ENCODE measurements around the gene TSHR. TPM values are rescaled to one million over a fixed set of nuclear protein-coding genes. Genes with fewer than 3 reads are reported as not detected.

TSHR gene
- total and polyA plus RNA-seq, 2 of the 4 experiments (the other 2 are of a cell fraction), result not detected

DNA sequence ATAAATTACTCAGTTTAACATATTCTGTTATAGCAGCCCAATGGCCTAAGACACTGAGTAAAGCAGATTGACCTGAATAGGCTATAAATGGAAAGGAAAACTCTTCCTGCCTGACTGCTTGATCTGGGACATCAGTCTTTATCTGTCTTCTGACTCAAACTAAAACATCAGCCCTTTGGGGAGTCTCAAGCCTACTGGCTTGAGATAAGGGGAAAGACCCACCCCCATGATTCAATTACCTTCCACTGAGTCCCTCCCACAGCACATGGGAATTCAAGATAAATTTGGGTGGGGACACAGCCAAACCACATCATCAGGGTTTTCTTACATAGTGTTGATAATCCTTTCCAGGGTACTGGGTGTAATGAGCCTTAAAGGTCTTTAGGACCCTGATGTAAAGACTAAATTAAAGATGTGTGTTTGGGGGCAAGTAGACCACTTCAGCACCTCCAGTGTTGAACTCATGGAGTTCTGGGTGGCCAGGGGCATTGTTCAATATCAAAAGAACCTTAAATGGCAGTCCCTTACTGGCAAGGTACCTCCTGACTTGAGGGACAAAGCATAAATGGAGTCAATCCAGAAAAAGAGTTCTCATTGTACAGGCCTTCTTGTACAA lies 67.8 kb downstream of the TSHR start:
- no peak for DNase-seq
- ATAC-seq (ENCODE audit: low read depth), result no peak

More for the DNA sequence above, 67.8 kb downstream of the TSHR start:
- Histone ChIP-seq H3K79me1 (ENCODE audit: low read depth in 1 of 2, low read length in 2 of 2) (no peaks in the 10 kb centered on the region), H3K56ac (ENCODE audit: extremely low read depth, insufficient read depth, low read length) (no peak overlapping the region), H2BK5ac (ENCODE audit: low read depth, low read length, poor library complexity, severe bottlenecking) (no peak overlapping the region), H3K4me3 (ENCODE audit: insufficient read depth, low read depth, low read length) (no peak overlapping the region), H2BK20ac (ENCODE audit: low read depth, low read length) (no peak overlapping the region), H3K4ac (ENCODE audit: low read depth, low read length) (no peak overlapping the region), H2BK120ac (ENCODE audit: low read depth, low read length) (no peak overlapping the region), H4K20me1 (ENCODE audit: insufficient read depth, low read length) (no peaks in the 10 kb centered on the region), H4K8ac (ENCODE audit: low read depth in 2 of 2, low read length in 2 of 2) (no peak overlapping the region), H4K91ac (ENCODE audit: insufficient read depth, low read depth, low read length) (no peak overlapping the region), H3K9me3 (ENCODE audit: control insufficient read depth, insufficient read depth, low read length) (no peaks in the 10 kb centered on the region), H3K23ac (ENCODE audit: low read depth, low read length) (no peak overlapping the region), H2AK5ac (ENCODE audit: low read depth, low read length) (no peak overlapping the region), H3K36me3 (ENCODE audit: control insufficient read depth, insufficient read depth, low read length) (no peaks in the 10 kb centered on the region), H3K9ac (ENCODE audit: low read depth, low read length) (no peak overlapping the region), H3K4me2 (ENCODE audit: low read depth, low read length) (no peak overlapping the region), H3K4me1 (ENCODE audit: control insufficient read depth, insufficient read depth, low read length) (no peaks in the 10 kb centered on the region), H3K14ac (replicated peaks; ENCODE audit: low read depth, low read length) (no peak overlapping the region), H2AFZ (replicated peaks; ENCODE audit: low read length, poor library complexity) (no peak overlapping the region), H4K5ac (ENCODE audit: low read depth, low read length) (no peak overlapping the region), H3K9me1 (ENCODE audit: insufficient read depth, low read length) (no peaks in the 10 kb centered on the region), H2AK9ac (replicated peaks; ENCODE audit: low read depth, low read length, poor library complexity) (no peak overlapping the region), H3K27me3 (ENCODE audit: control insufficient read depth, insufficient read depth, low read length) (no peaks in the 10 kb centered on the region), H2BK15ac (ENCODE audit: low read depth, low read length) (no peak overlapping the region), H3K18ac (ENCODE audit: low read depth, low read length) (no peak overlapping the region), H3K27ac (ENCODE audit: insufficient read depth, low read length) (no peak overlapping the region)
- CTCF ChIA-PET, result no interaction called here
- POLR2A ChIA-PET (ENCODE audit: unreplicated experiment), result no interaction called here
- dilution Hi-C loops (cut with HindIII; ENCODE audit: low sequenced_read_pairs, unreplicated experiment), result no loop called here
- TF ChIP-seq RFX5 (IDR thresholded peaks at IDR 0.05; ENCODE audit: low read depth, low read length), result no peak
- TF ChIP-seq, protein P1, sequence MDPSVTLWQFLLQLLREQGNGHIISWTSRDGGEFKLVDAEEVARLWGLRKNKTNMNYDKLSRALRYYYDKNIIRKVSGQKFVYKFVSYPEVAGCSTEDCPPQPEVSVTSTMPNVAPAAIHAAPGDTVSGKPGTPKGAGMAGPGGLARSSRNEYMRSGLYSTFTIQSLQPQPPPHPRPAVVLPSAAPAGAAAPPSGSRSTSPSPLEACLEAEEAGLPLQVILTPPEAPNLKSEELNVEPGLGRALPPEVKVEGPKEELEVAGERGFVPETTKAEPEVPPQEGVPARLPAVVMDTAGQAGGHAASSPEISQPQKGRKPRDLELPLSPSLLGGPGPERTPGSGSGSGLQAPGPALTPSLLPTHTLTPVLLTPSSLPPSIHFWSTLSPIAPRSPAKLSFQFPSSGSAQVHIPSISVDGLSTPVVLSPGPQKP (IDR thresholded peaks at IDR 0.05; ENCODE audit: borderline replicate concordance, low read depth, low read length), result no peak
- TF ChIP-seq MXI1 (IDR thresholded peaks at IDR 0.05; ENCODE audit: borderline replicate concordance, low read depth, low read length), result no peak
- TF ChIP-seq FOS (IDR thresholded peaks at IDR 0.05; ENCODE audit: low read depth, low read length), result no peak
- TF ChIP-seq NFE2L2 (IDR thresholded peaks at IDR 0.05; ENCODE audit: low read depth, low read length), result no peak
- TF ChIP-seq RAD21 (IDR thresholded peaks at IDR 0.05; ENCODE audit: low read length), result no peak
- TF ChIP-seq CHD1 (IDR thresholded peaks at IDR 0.05; ENCODE audit: low read depth, low read length), result no peak
- TF ChIP-seq SMC3 (IDR thresholded peaks at IDR 0.05; ENCODE audit: low read depth, low read length), result no peak
- no peak for TF ChIP-seq RCOR1 (IDR thresholded peaks at IDR 0.05; ENCODE audit: insufficient replicate concordance, low read length)
- TF ChIP-seq MAFK (IDR thresholded peaks at IDR 0.05; ENCODE audit: low read depth, low read length), result no peak
- TF ChIP-seq MAZ (IDR thresholded peaks at IDR 0.05; ENCODE audit: borderline replicate concordance, low read depth, low read length), result no peak
- TF ChIP-seq BHLHE40 (IDR thresholded peaks at IDR 0.05; ENCODE audit: low read depth, low read length), result no peak
- intact Hi-C loops (cut with micrococcal nuclease), result no loop called here
- BruUV-seq (replicated peaks), result no TSS peak
- in situ Hi-C loops (cut with MboI; ENCODE audit: low sequenced_read_pairs), result no loop called here
